Stimulated activated CD4-positive, alpha-beta T cell treated with anti-CD3 and anti-CD28 coated beads, Interleukin-4, amount 100 ng/mL, for 1 hour (primary cell): Measurements from ENCODE around the gene FBLN2.
"Not testable (repeated sequence)": the region's sequence is repeated elsewhere in the genome, so short reads cannot be mapped to it uniquely, and the experiment has no call there.

Experiments used
- DNase-seq: peaks from one replicate; pipeline ENCODE4 v3.0.0-alpha.2; 2020

FBLN2 gene

GRCh38 chr3:13514639-13515435 is 34.1 kb upstream of the FBLN2 start:
- DNase-seq: no peak

- DNase-seq: no peak
These were observed 32.9 kb upstream of the FBLN2 start for GRCh38 chr3:13515786-13516759.

GRCh38 chr3:13516760-13517135 is 32.2 kb upstream of the FBLN2 start:
- no peak for DNase-seq

GRCh38 chr3:13517253-13517977 is 31.5 kb upstream of the FBLN2 start:
- no peak for DNase-seq

- DNase-seq: no peak
These were observed 30.4 kb upstream of the FBLN2 start for GRCh38 chr3:13518516-13518953.

GRCh38 chr3:13519006-13519791 is 29.7 kb upstream of the FBLN2 start:
- no peak for DNase-seq

- DNase-seq: no peak
These were observed 28.5 kb upstream of the FBLN2 start for GRCh38 chr3:13520326-13520880.

- DNase-seq: no peak
These were observed 27.6 kb upstream of the FBLN2 start for GRCh38 chr3:13521309-13521708.

GRCh38 chr3:13521749-13522148 is 27.2 kb upstream of the FBLN2 start:
- not testable (repeated sequence) for DNase-seq

GRCh38 chr3:13522236-13522635 is 26.7 kb upstream of the FBLN2 start:
- no peak for DNase-seq

- DNase-seq: no peak
These were observed 23.8 kb upstream of the FBLN2 start for GRCh38 chr3:13524979-13525669.

GRCh38 chr3:13525827-13526625 is 22.9 kb upstream of the FBLN2 start:
- no peak for DNase-seq

GRCh38 chr3:13526626-13526949 is 22.3 kb upstream of the FBLN2 start:
- no peak for DNase-seq

- no peak for DNase-seq
These were observed 20.6 kb upstream of the FBLN2 start for GRCh38 chr3:13528217-13528867.

- no peak for DNase-seq
These were observed 19.5 kb upstream of the FBLN2 start for GRCh38 chr3:13529196-13530112.

- DNase-seq: no peak
These were observed 18.5 kb upstream of the FBLN2 start for GRCh38 chr3:13530241-13531009.

- DNase-seq: no peak
These were observed 16.8 kb upstream of the FBLN2 start for GRCh38 chr3:13532085-13532484.

GRCh38 chr3:13532631-13533030 is 16.3 kb upstream of the FBLN2 start:
- DNase-seq: no peak
